ENCODE measurements around the gene NR2F1. TPM values are rescaled to one million over a fixed set of nuclear protein-coding genes. Genes with fewer than 3 reads are reported as not detected.

NR2F1 gene
- total RNA-seq, 2 donors from 2014 or later, result 1.1 to 3.4 TPM

DNA sequence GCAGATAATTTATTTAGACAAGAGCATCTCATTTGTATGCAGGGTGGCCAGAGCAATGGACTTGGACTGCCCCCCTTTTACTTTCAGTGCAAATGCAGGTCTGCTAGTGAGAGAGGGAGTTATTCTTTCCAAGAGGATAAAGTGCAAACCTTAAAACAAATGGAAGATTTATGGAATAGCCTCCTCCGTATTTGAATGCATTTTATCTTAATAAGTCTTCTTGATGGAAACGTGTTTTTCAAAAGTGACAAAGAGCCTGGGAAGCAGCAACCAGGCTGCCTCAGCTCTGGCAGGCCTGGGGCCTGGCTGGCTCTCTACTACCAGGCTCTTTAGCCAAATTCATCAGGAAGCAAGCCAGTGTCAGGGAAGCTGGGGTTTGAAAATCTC is 6.8 kb downstream of the NR2F1 start:
- H3K27me3 ChIP-seq (replicated peaks; ENCODE audit: insufficient read depth), result peaks cover 16% of the 10 kb centered on the region
- no peaks in the 10 kb centered on the region for H3K9me3 ChIP-seq
- TF ChIP-seq, protein P1, sequence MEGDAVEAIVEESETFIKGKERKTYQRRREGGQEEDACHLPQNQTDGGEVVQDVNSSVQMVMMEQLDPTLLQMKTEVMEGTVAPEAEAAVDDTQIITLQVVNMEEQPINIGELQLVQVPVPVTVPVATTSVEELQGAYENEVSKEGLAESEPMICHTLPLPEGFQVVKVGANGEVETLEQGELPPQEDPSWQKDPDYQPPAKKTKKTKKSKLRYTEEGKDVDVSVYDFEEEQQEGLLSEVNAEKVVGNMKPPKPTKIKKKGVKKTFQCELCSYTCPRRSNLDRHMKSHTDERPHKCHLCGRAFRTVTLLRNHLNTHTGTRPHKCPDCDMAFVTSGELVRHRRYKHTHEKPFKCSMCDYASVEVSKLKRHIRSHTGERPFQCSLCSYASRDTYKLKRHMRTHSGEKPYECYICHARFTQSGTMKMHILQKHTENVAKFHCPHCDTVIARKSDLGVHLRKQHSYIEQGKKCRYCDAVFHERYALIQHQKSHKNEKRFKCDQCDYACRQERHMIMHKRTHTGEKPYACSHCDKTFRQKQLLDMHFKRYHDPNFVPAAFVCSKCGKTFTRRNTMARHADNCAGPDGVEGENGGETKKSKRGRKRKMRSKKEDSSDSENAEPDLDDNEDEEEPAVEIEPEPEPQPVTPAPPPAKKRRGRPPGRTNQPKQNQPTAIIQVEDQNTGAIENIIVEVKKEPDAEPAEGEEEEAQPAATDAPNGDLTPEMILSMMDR (IDR thresholded peaks at IDR 0.05), result no peak
- no peak overlapping the region for H3K4me3 ChIP-seq
- no peak overlapping the region for H3K27ac ChIP-seq
- DNase-seq (ENCODE audit: low spot score) (no peak), ATAC-seq (ENCODE audit: insufficient number of reproducible peaks, low FRiP score, low read depth) (no peak)
- no peaks in the 10 kb centered on the region for H3K36me3 ChIP-seq
- H3K4me1 ChIP-seq (ENCODE audit: control insufficient read depth in 1 of 2, low read depth in 2 of 2), result peaks cover 3 to 6% of the 10 kb centered on the region in 2 donors

DNA sequence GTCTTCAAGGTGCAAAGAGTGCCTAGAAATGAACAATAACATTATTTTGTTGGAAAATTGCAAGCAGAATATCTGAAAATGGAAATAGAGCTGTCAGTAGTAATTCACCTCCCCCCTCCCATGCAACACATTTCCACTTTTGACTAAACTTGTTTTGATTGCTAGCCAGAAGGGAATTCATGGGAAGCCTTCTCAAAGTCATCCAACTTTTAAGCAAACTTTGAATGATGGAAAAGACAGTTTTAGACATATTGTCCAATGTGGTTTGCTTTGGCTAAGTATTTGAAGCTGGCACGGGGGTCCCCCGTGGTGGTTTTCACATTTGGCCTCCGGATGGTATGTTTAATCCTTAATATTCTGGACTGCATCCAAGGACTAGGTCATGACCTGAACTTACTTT is 7.5 kb downstream of the NR2F1 start:
- Histone ChIP-seq H3K27me3 (replicated peaks; ENCODE audit: insufficient read depth) (peaks cover 22% of the 10 kb centered on the region), H3K27ac (no peak overlapping the region), H3K36me3 (no peaks in the 10 kb centered on the region), H3K4me1 (ENCODE audit: control insufficient read depth in 1 of 2, low read depth in 2 of 2) (peaks cover 0 to 2% of the 10 kb centered on the region in 2 donors), H3K9me3 (no peaks in the 10 kb centered on the region), H3K4me3 (no peak overlapping the region)
- ATAC-seq (ENCODE audit: insufficient number of reproducible peaks, low FRiP score, low read depth), result no peak
- TF ChIP-seq, protein P1 (IDR thresholded peaks at IDR 0.05), result no peak
- DNase-seq (ENCODE audit: low spot score), result no peak

DNA sequence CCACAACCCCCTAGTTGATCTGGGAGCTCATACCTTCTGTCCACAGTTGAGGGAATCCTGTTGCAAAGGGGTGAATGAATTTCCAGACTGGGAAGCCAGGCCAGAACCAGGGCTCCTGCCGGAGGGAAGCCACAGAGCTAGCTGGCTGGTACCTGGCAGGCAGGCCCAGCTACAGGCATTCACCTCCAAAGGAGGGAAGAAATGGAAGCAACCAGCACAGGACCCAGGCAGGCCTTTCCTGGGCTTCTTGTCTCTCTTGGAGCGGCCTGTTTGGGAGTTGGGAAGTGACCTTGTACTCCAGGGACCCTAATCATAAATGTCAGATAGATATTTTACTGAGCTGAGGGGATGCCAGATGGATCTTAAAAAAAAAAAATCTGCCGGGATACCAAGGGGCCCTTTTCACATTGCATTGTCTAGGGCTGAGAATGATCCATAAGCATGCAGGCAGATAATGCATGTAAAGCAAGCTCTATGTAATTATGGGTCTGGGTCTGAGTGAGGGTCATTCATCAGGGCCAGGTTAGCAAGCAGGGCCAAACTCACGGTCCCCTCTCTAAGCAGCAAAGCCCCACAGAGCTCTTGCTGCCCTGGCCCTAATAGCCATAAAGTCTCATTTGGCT is 8.4 kb downstream of the NR2F1 start:
- TF ChIP-seq, protein P1 (IDR thresholded peaks at IDR 0.05), result no peak
- ATAC-seq (ENCODE audit: insufficient number of reproducible peaks, low FRiP score, low read depth), result no peak
- Histone ChIP-seq H3K9me3 (no peaks in the 10 kb centered on the region), H3K4me1 (ENCODE audit: control insufficient read depth in 1 of 2, low read depth in 2 of 2) (no peaks in the 10 kb centered on the region), H3K4me3 (no peak overlapping the region), H3K36me3 (no peaks in the 10 kb centered on the region), H3K27ac (no peak overlapping the region), H3K27me3 (replicated peaks; ENCODE audit: insufficient read depth) (peaks cover 20% of the 10 kb centered on the region)
- DNase-seq (ENCODE audit: low spot score), result no peak

DNA sequence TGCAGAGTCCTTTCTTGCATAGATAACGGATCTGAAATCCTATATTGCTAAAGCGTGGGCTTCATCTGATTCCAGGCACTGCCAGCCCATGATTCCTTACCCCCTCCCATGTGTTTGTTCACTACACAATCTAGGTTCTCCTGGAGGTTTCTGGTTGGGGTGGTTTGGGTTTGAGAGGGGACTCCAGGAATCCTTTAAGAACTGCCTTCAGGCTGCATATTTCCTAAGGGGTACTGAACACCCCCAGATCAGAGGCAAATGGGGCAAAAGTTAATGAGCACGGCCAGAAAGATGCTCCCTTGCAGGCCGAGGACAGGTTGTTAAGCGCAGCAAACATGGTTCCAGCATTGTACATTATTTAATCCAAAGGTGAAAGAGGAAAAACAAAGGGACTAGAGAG is 9.9 kb downstream of the NR2F1 start:
- TF ChIP-seq, protein P1 (IDR thresholded peaks at IDR 0.05), result no peak
- no peak for DNase-seq (ENCODE audit: low spot score)
- no peak overlapping the region for H3K4me3 ChIP-seq
- no peak overlapping the region for H3K27ac ChIP-seq
- H3K9me3 ChIP-seq, result no peaks in the 10 kb centered on the region
- no peaks in the 10 kb centered on the region for H3K4me1 ChIP-seq (ENCODE audit: control insufficient read depth in 1 of 2, low read depth in 2 of 2)
- no peaks in the 10 kb centered on the region for H3K36me3 ChIP-seq
- ATAC-seq (ENCODE audit: insufficient number of reproducible peaks, low FRiP score, low read depth), result no peak
- H3K27me3 ChIP-seq (replicated peaks; ENCODE audit: insufficient read depth), result peaks cover 8% of the 10 kb centered on the region

DNA sequence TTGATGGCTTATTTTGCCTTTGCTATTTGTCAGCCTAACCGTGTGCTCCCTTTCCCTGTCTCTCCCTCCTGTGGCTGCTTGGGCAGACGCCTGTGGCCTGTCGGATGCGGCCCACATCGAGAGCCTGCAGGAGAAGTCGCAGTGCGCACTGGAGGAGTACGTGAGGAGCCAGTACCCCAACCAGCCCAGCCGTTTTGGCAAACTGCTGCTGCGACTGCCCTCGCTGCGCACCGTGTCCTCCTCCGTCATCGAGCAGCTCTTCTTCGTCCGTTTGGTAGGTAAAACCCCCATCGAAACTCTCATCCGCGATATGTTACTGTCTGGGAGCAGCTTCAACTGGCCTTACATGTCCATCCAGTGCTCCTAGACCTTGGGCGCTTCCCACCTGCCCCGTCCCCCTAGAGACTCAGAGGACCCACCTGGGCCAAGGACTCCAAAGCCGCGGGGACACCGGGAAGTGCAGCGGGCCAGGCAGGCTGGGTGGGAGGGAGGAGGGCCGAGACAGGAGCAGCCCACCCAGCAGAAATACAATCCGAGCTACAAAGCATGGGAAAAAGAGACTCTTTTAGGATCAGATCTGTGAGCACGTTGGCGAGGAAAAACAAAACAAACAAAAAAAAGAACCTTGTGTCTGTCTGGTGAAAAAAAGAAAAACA is 10.6 kb downstream of the NR2F1 start:
- Histone ChIP-seq H3K36me3 (no peaks in the 10 kb centered on the region), H3K4me1 (ENCODE audit: control insufficient read depth in 1 of 2, low read depth in 2 of 2) (no peaks in the 10 kb centered on the region), H3K4me3 (no peak overlapping the region), H3K9me3 (no peaks in the 10 kb centered on the region), H3K27ac (no peak overlapping the region), H3K27me3 (replicated peaks; ENCODE audit: insufficient read depth) (peaks cover 8% of the 10 kb centered on the region)
- DNase-seq (ENCODE audit: low spot score), result no peak
- ATAC-seq (ENCODE audit: insufficient number of reproducible peaks, low FRiP score, low read depth), result no peak
- TF ChIP-seq, protein P1 (IDR thresholded peaks at IDR 0.05), result no peak
